ENCODE data around the gene HELZ. TPM values are rescaled to one million over a fixed set of nuclear protein-coding genes. Genes with fewer than 3 reads are reported as not detected.

Gene HELZ
- total RNA-seq: 10 to 100 TPM; 51.4 to 74.7 TPM
- polyA plus RNA-seq (2013, experiment 1 of 2): 12.3 TPM
- polyA plus RNA-seq (2013, experiment 2 of 2): 13.7 TPM
- long read RNA-seq, experiment 1, partial matches to known transcripts: 0 of 9 reads
- long read RNA-seq, experiment 1, other reads (novel, unspliced or antisense): 9 of 9 reads
- long read RNA-seq, experiment 2, full-length matches to known transcripts: 6 of 36 reads
- long read RNA-seq, experiment 2, partial matches to known transcripts: 6 of 36 reads
- long read RNA-seq, experiment 2, other reads (novel, unspliced or antisense): 24 of 36 reads
- long read RNA-seq, experiment 3, transcript HELZ-202 (14 exons, 1,872 nt): major isoform, 11 of 56 reads
- long read RNA-seq, experiment 3, partial matches to known transcripts: 24 of 56 reads
- long read RNA-seq, experiment 3, other reads (novel, unspliced or antisense): 21 of 56 reads
- long read RNA-seq, experiment 4, transcript HELZ-202 (14 exons, 1,872 nt): major isoform, 5 of 12 reads
- long read RNA-seq, experiment 4, partial matches to known transcripts: 1 of 12 reads
- long read RNA-seq, experiment 4, other reads (novel, unspliced or antisense): 4 of 12 reads

GRCh38 chr17:67245073-67245693, at the start of gene HELZ:
HELZ (minus strand) TSS chr17:67245196; CDS start chr17:67218804, 26,392 bp downstream.
- Mint-ChIP-seq H3K9me3 (no peaks in the 10 kb centered on the region), H3K27ac (peak within 1 kb of the TSS; percentile 95), H3K27me3 (ENCODE audit: insufficient read depth) (no peaks in the 10 kb centered on the region), H3K4me3 (peak within 1 kb of the TSS; percentile 87), H3K4me1 (peaks cover 44% of the 10 kb centered on the region), H3K36me3 (ENCODE audit: low read depth) (peaks cover 34% of the 10 kb centered on the region)
- Histone ChIP-seq H3K4me1 (ENCODE audit: control insufficient read depth, insufficient read depth, low read length) (peaks cover 3% of the 10 kb centered on the region), H3K9ac (ENCODE audit: extremely low read depth, low read length, poor library complexity, severe bottlenecking) (peak within 1 kb of the TSS; percentile 98), H3K36me3 (ENCODE audit: control insufficient read depth, insufficient read depth, low read length) (peaks cover 14% of the 10 kb centered on the region), H3K9me3 (ENCODE audit: control insufficient read depth, low read length) (no peaks in the 10 kb centered on the region), H3K27ac (ENCODE audit: low read depth, low read length) (peak within 1 kb of the TSS; percentile 82), H3K27me3 (ENCODE audit: control insufficient read depth, insufficient read depth, low read length, poor library complexity, severe bottlenecking) (no peaks in the 10 kb centered on the region), H3K4me3 (ENCODE audit: low read length) (peak within 1 kb of the TSS; percentile 92)
- WGBS, 2 experiments (ENCODE audit: insufficient coverage in 1 of 2, insufficient read length in 1 of 2): 0% methylated on average over 32 to 67 of the region's 67 CpGs
- no peak for TF ChIP-seq CTCF (conservative IDR thresholded peaks at IDR 0.05)
- peak; percentile 92 for DNase-seq

GRCh38 chr17:67293251-67294203, 48.5 kb upstream of the HELZ start:
- Mint-ChIP-seq H3K4me3 (no peak overlapping the region), H3K36me3 (ENCODE audit: low read depth) (no peaks in the 10 kb centered on the region), H3K4me1 (peaks cover 18% of the 10 kb centered on the region), H3K27me3 (ENCODE audit: insufficient read depth) (no peaks in the 10 kb centered on the region), H3K9me3 (peaks cover 13% of the 10 kb centered on the region), H3K27ac (no peak overlapping the region)
- Histone ChIP-seq H3K27me3 (ENCODE audit: control insufficient read depth, insufficient read depth, low read length, poor library complexity, severe bottlenecking) (no peaks in the 10 kb centered on the region), H3K9me3 (ENCODE audit: control insufficient read depth, low read length) (no peaks in the 10 kb centered on the region), H3K4me1 (ENCODE audit: control insufficient read depth, insufficient read depth, low read length) (no peaks in the 10 kb centered on the region), H3K36me3 (ENCODE audit: control insufficient read depth, insufficient read depth, low read length) (no peaks in the 10 kb centered on the region), H3K4me3 (ENCODE audit: low read length) (no peak overlapping the region), H3K9ac (ENCODE audit: extremely low read depth, low read length, poor library complexity, severe bottlenecking) (no peak overlapping the region), H3K27ac (ENCODE audit: low read depth, low read length) (no peak overlapping the region)
- WGBS, 2 experiments (ENCODE audit: insufficient coverage in 1 of 2, insufficient read length in 1 of 2): 80 to 83% methylated on average over 23 to 32 of the region's 32 CpGs
- DNase-seq: peak; percentile 93
- peak; percentile 93 for TF ChIP-seq CTCF (conservative IDR thresholded peaks at IDR 0.05)

Measured in endodermal cell (in vitro differentiated cells).